Panc1 (cell line): Measurements from ENCODE around the gene SLC16A3. TPM values are rescaled to one million over a fixed set of nuclear protein-coding genes. Genes with fewer than 3 reads are reported as not detected.

Experiments
- ATAC-seq: fragments of 200-7000 bp; cut with Tn5 transposase; 2 replicates; pipeline ENCODE4 v1.9.1; 2020; ENCODE audit warnings: mild to moderate bottlenecking, moderate library complexity
- BruUV-seq: library from RNA; stranded (reverse); fragments of 400-500 nt; replicated peaks from 2 replicates; lab custom pipeline; 2021; lab: Mats Ljungman, UMichigan
- CTCF ChIA-PET: fragments of 300-600 bp; sonication (Branson Sonifier 250); formaldehyde crosslinking; loops from one replicate; lab custom pipeline; 2022; ENCODE audit warnings: antibody characterized with exemption; lab: Charles Lee
- POLR2A ChIA-PET: fragments of 300-600 bp; sonication (Branson Sonifier 250); formaldehyde crosslinking; loops from one replicate; lab custom pipeline; 2022; ENCODE audit warnings: antibody characterized with exemption; lab: Charles Lee
- DNase-seq: peaks from one replicate; pipeline ENCODE4 v3.0.0-alpha.2; 2010; ENCODE audit warnings: low read depth, low spot score
- H3K27ac ChIP-seq: 2 replicates; pipeline ENCODE4 v1.5.1; 2011; ENCODE audit warnings: mild to moderate bottlenecking, low read length, inconsistent platforms
- H3K27me3 ChIP-seq: fragments of 200-500 bp; sonication (Bioruptor generic); 2 replicates; pipeline ENCODE4 v1.6.0; 2014; ENCODE audit warnings: low read length, inconsistent platforms; ENCODE audit not compliant: control insufficient read depth, insufficient read depth
- H3K36me3 ChIP-seq: fragments of 200-500 bp; sonication (Bioruptor generic); 2 replicates; pipeline ENCODE4 v1.5.1; 2014; ENCODE audit warnings: inconsistent platforms, mild to moderate bottlenecking, low read length, moderate library complexity; ENCODE audit not compliant: control insufficient read depth, insufficient read depth
- H3K4me1 ChIP-seq: 2 replicates; pipeline ENCODE4 v1.5.1; 2011; ENCODE audit warnings: inconsistent platforms, mild to moderate bottlenecking, low read length, moderate library complexity; ENCODE audit not compliant: control insufficient read depth, insufficient read depth
- H3K4me3 ChIP-seq, 2 experiments: 2 replicates each; pipeline ENCODE4 v1.5.1; 2011 to 2012; ENCODE audit warnings: low read depth in 2 of 2, low read length in 2 of 2, mild to moderate bottlenecking in 2 of 2, inconsistent platforms in 1 of 2, moderate library complexity in 1 of 2
- H3K9me3 ChIP-seq: fragments of 200-500 bp; sonication (Bioruptor generic); 2 replicates; pipeline ENCODE4 v1.5.1; 2014; ENCODE audit warnings: low read depth, mild to moderate bottlenecking, inconsistent platforms, low read length, moderate library complexity; ENCODE audit not compliant: control insufficient read depth, insufficient read depth
- POLR2AphosphoS5 ChIP-seq: IDR thresholded peaks from 2 replicates; pipeline ENCODE4 v1.6.1; 2012; ENCODE audit warnings: mild to moderate bottlenecking, low read depth, low read length, moderate library complexity
- REST ChIP-seq, 2 experiments: IDR thresholded peaks; 2 replicates each; pipeline ENCODE4 v1.6.1; 2011 to 2012; ENCODE audit warnings: low read depth in 2 of 2, control low read depth in 1 of 2, low read length in 1 of 2, mild to moderate bottlenecking in 1 of 2, moderate library complexity in 1 of 2; ENCODE audit not compliant: insufficient read depth in 1 of 2
- SIN3A ChIP-seq: IDR thresholded peaks from 2 replicates; pipeline ENCODE4 v1.6.1; 2012; ENCODE audit warnings: low read depth, mild to moderate bottlenecking, low read length, moderate library complexity, borderline replicate concordance; ENCODE audit not compliant: insufficient read depth
- in situ Hi-C: cut with HindIII; loops from 2 replicates; pipeline ENCODE4 v1.10.0; 2016; ENCODE audit warnings: low sequenced_read_pairs, low pct_unique_long_range_greater_than_20kb
- intact Hi-C: fragments of 100-400 bp; cut with micrococcal nuclease; formaldehyde crosslinking; loops from one replicate; pipeline ENCODE4 v1.10.0; 2022; ENCODE audit not compliant: unreplicated experiment
- total RNA-seq: library from RNA; stranded (reverse); gene quantifications from one replicate; pipeline ENCODE4 v1.2.1, GENCODE V29; 2021; ENCODE audit not compliant: unreplicated experiment

SLC16A3 gene
- total RNA-seq, 1 experiment from 2014 or later, result 581 TPM

GRCh38 chr17:82212331-82213250, 16.3 kb upstream of the SLC16A3 start, which contains the start of gene CCDC57:
Gene CCDC57, minus strand, starts transcription at chr17:82212842. Its CDS starts 10,898 bp downstream, at chr17:82201944.
- peak within 1 kb of the TSS; percentile 68 to 70 for H3K4me3 ChIP-seq
- H3K9me3 ChIP-seq, result no peaks in the 10 kb centered on the region
- peaks cover 42% of the 10 kb centered on the region for H3K4me1 ChIP-seq
- ChIA-PET CTCF (no interaction called here), POLR2A (interaction anchor here (0.7 kb wide), 1 partner anchor 86 kb away, joined by 13 read pairs; no protein-coding TSS in a partner anchor)
- peak; percentile 76 for TF ChIP-seq POLR2AphosphoS5
- no peak for TF ChIP-seq REST (IDR thresholded peaks at IDR 0.05; ENCODE audit: insufficient read depth in 1 of 2, low read depth in 2 of 2, low read length in 1 of 2)
- peak; percentile 91 for TF ChIP-seq SIN3A
- H3K27ac ChIP-seq, result peak within 1 kb of the TSS; percentile 92
- DNase-seq (no peak), ATAC-seq (peak; percentile 82)
- in situ Hi-C loops, result no loop called here
- BruUV-seq, result no TSS peak
- intact Hi-C loops, result no loop called here
- H3K36me3 ChIP-seq, result no peaks in the 10 kb centered on the region; the same call in 1 of the 2 replicates
- H3K27me3 ChIP-seq, result no peaks in the 10 kb centered on the region

DNA sequence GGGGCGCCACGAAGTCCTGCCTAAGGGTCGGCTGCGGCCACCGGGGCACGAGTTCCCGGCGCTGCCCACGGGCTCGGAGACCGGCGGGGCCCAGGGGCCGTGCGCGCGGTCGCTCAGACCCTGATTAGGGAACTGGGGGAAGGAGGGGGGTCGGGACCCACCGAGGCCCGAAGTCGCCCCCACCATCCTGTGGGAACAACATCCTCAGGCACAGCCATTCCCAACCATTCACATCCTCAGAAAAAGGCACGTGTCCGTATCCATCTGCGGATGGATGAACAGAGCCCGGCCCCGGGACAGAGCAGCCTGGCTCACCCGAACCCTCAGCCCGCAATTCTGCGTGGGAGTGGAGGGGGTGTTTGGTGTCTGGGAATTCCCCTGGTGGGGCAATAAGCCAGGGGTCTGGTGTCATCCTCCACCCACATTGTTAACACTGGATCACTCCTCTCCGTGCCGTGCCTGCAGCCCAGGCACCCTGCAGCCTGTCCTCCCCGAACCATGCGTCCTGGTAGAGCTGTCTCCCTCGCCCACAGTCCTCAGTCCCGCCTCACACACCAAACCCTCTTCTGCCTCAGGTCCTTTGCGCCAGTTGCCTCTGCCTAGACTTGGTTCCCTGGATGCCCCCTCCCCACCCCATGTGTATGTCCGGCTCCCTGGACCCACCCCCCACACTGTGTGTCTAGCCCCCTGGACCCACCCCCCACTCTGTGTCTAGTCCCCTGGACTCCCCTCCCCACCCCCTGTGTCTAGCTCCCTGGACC, 15.4 kb upstream of the SLC16A3 start:
- peak; percentile 77 for ATAC-seq
- ChIA-PET CTCF (no interaction called here), POLR2A (interaction anchor here (0.5 kb wide), 1 partner anchor 9 kb away, joined by 5 read pairs; no protein-coding TSS in a partner anchor)
- Histone ChIP-seq H3K9me3 (no peaks in the 10 kb centered on the region), H3K4me1 (peaks cover 47% of the 10 kb centered on the region), H3K4me3 (peak overlapping the region; percentile 68 to 70), H3K27me3 (no peaks in the 10 kb centered on the region), H3K36me3 (no peaks in the 10 kb centered on the region; the same call in 1 of the 2 replicates), H3K27ac (peak overlapping the region; percentile 92)
- no peak for DNase-seq
- TF ChIP-seq SIN3A (no peak), POLR2AphosphoS5 (0 out of 2 replicates have a peak, but pooled peaks have one; percentile 44), REST (IDR thresholded peaks at IDR 0.05; ENCODE audit: insufficient read depth in 1 of 2, low read depth in 2 of 2, low read length in 1 of 2) (no peak)
- BruUV-seq, result no TSS peak
- intact Hi-C loops, result no loop called here
- in situ Hi-C loops, result no loop called here
